Caki2 (cell line): Measurements from ENCODE around the gene NLRP7. TPM values are rescaled to one million over a fixed set of nuclear protein-coding genes. Genes with fewer than 3 reads are reported as not detected.
"Not testable (repeated sequence)": the region's sequence is repeated elsewhere in the genome, so short reads cannot be mapped to it uniquely, and the experiment has no call there.

Experiments used
- DNase-seq: peaks from one replicate; pipeline ENCODE4 v3.0.0-alpha.2; 2015; ENCODE audit warnings: low read depth
- in situ Hi-C: cut with HindIII; loops from 2 replicates; pipeline ENCODE4 v1.10.0; 2016; ENCODE audit warnings: low sequenced_read_pairs, low pct_unique_long_range_greater_than_20kb, mixed read lengths
- total RNA-seq: library from RNA; depleted of rRNA; stranded (reverse); fragments of >200 nt; shearing (Covaris generic); gene quantifications from 2 replicates; pipeline ENCODE4 v1.2.3, GENCODE V29; 2014; ENCODE audit warnings: low replicate concordance

The NLRP7 gene
- total RNA-seq, 1 experiment from 2014 or later, result not detected

DNA sequence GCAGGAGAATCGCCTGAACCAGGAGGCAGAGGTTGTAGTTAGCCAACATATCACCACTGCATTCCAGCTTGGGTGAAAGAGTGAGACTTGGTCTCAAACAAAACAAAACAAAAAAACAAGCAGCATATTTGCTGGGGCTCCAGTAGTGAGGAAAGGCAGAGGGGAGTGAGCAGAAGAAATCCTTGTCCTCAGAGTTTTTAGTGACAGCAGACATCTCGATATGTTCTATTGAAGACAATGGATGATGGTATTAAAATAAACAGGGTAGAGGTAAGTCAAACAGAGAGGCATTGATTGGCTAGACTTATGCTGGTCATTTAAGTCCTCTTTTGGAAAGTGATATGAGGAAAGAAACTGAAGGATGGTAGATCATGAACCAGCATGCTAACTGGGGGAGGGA, 19.0 kb downstream of the NLRP7 start:
- in situ Hi-C loops, result no loop called here
- DNase-seq, result peak; percentile 42

GRCh38 chr19:54923276-54923675, 24.1 kb downstream of the NLRP7 start:
- no peak for DNase-seq
- in situ Hi-C loops, result no loop called here

GRCh38 chr19:54921082-54921481, 26.2 kb downstream of the NLRP7 start:
- in situ Hi-C loops, result no loop called here
- DNase-seq, result no peak

DNA sequence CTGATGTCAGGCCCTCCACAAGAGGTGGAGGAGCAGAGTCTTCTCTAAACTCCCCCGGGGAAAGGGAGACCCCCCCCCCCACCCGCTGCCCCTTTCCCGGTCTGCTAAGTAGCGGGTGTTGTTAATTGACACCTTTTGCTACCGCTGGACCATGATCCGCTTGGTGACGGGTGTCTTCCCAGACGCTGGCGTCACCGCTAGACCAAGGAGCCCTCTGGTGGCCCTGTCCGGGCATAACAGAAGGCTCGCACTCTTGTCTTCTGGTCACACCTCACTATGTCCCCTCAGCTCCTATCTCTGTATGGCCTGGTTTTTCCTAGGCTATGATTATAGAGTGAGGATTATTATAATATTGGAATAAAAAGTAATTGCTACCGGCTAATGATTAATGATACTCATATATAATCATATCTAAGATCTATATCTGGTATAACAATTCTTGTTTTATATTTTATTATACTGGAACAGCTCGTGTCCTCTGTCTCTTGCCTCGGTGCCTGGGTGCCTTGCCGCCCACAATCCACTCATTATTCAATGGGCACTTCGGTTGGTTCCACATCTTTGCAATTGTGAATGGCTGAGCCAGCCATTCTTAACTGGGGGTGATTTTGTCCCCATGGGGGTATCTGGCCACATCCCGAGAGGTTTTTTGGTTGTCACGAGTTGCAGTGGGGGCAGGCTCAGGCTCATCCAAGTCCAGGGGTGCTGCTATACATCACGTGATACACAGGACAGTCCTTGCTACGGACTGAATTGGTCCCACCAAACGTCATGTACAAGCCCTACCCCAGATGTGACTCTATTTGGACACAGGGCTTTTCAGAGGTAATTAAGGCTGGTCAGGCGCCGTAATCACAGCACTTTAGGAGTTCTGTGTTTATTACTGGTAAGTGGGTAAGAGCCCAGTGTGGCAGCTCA, 27.4 kb downstream of the NLRP7 start:
- peak; percentile 28 for DNase-seq

GRCh38 chr19:54918499-54918898, 28.8 kb downstream of the NLRP7 start:
- no peak for DNase-seq
- in situ Hi-C loops, result no loop called here

More for the DNA sequence above, 27.4 kb downstream of the NLRP7 start:
- in situ Hi-C loops, result not testable (repeated sequence)

- DNase-seq, result no peak
- in situ Hi-C loops, result no loop called here
Observed at GRCh38 chr19:54916822-54917221, 30.5 kb downstream of the NLRP7 start.

DNA sequence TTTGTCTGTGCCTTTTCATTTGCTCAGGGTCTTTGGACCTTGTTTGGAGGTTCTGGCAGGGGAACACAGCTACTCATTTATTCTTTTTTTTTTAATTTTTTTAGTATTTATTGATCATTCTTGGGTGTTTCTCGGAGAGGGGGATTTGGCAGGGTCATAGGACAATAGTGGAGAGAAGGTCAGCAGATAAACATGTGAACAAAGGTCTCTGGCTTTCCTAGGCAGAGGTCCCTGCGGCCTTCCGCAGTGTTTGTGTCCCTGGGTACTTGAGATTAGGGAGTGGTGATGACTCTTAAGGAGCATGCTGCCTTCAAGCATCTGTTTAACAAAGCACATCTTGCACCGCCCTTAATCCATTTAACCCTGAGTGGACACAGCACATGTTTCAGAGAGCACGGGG, 39.4 kb downstream of the NLRP7 start:
- DNase-seq, in situ Hi-C loops: not testable (repeated sequence)

DNA sequence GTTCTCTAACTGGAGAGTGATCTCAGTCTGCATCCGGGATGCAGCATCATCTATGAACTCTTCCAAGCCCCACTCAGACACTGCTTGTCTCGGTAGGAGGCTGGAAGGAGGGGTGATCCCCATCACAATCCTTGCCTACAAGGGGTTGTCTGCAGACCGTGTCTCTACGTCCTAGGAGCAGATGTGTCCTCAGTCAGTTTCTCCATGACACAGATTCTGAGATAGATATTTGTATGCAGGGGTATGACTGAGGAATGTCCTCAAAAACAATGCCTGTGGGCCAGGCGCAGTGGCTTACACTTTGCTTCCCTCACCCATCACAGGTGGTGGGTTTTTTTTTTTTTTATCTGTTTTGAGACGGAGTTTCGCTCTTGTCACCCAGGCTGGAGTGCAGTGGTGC, 40.5 kb downstream of the NLRP7 start:
- in situ Hi-C loops, result no loop called here
- DNase-seq, result no peak

DNA sequence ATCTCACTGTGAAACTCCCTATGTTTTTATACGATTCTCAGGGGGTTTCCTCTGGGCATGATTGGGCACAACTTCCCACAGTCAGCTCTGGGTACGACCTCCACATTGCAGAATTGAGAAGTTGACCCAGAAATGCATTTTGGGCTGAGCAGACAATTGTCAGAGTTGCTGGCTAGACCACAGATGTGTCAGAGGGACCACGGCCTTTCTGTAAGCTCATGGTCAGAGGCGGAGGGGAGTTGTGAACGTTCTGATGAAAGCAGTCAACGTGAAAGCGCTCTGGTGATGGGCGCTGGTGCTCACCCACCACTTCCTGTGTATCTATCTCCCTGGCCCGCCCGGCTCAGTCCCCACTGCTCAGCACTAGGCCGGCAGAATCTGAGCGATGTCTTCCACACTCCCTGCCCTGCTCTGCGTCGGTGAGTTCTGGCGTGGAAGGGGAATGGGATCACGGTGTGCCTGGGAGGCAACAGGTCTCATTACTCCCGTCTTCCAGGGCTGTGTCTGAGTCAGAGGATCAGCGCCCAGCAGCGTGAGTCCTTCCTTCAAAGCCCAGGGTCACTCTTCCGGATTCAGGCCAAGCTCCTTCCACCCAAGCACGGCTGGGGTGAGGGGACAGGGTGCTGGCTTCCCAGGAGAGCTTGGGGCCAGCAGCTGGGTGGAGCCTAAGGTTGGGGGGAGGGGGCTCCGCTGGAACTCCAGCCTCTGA, 41.4 kb downstream of the NLRP7 start, which contains the start of gene NCR1:
Gene NCR1, plus strand, starts transcription at position 346 of the 709 bp plus-strand sequence. Its CDS starts 40 bp downstream, at position 386.
- in situ Hi-C loops, result no loop called here
- no peak for DNase-seq

- in situ Hi-C loops, result no loop called here
- DNase-seq, result no peak
Observed at GRCh38 chr19:54905421-54905802, 41.9 kb downstream of the NLRP7 start.

GRCh38 chr19:54904261-54904660, 43.1 kb downstream of the NLRP7 start:
- DNase-seq, in situ Hi-C loops: not testable (repeated sequence)

- no peak for DNase-seq
- in situ Hi-C loops, result no loop called here
Observed at GRCh38 chr19:54903303-54903702, 44.0 kb downstream of the NLRP7 start.

GRCh38 chr19:54902061-54902460, 45.3 kb downstream of the NLRP7 start:
- in situ Hi-C loops, result no loop called here

DNA sequence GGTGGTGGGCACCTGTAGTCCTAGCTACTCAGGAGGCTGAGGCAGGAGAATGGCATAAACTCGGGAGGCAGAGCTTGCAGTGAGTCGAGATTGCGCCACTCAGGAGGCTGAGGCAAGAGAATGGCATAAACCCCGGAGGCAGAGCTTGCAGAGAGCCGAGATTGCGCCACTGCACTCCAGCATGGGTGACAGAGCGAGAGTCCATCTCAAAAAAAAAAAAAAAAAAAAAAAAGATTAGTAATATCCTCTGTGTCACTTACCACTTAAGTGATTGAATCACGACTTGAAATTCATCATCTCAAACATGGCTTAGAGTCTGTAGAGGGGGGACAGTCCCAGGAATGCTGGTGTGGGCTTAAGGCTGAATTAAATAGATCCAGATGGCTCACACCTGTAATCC, 46.2 kb downstream of the NLRP7 start:
- DNase-seq, in situ Hi-C loops: not testable (repeated sequence)

More at GRCh38 chr19:54902061-54902460, 45.3 kb downstream of the NLRP7 start:
- DNase-seq, result no peak

DNA sequence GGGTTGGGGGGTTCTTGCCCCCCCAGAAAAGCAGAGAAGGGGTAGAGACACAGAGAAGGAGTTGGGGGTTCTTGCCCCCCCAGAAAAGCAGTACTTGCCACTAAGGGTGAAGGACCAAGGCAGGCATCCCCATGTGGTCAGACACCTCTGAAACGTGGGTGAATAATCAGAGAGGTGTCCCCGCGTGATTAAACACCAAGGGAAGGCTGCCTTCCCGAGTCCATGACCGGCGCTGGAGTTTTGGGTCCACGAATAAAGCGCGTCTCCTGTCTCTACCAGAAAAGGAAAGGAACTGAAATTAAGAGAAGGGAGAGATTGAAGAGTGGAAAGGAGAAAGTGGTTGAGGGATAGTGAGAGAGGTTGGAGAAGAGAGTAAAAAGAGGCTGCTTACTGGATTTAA, 47.7 kb downstream of the NLRP7 start:
- DNase-seq, in situ Hi-C loops: not testable (repeated sequence)

DNA sequence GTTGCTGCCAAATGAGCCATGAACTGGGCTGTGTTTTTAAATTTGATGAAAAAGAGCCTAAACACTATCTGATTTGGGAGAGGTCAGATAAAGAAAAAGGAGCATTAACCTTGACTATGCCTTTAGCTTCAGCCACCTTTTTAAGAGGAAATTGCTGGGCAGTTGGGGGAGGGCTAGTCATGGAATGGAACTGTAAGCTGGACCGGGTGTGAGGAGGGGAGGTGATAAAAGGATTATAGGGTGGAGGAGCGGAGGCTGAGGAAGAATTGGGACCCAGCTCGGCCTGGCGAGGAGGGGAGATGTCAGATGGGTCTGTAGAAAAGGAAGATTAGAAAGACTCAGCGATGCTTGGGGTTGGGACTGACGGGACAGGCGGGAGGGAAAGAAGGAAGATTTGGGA, 48.6 kb downstream of the NLRP7 start:
- in situ Hi-C loops, DNase-seq: not testable (repeated sequence)

- in situ Hi-C loops, result no loop called here
- no peak for DNase-seq
Observed at GRCh38 chr19:54896036-54896435, 51.3 kb downstream of the NLRP7 start.

DNA sequence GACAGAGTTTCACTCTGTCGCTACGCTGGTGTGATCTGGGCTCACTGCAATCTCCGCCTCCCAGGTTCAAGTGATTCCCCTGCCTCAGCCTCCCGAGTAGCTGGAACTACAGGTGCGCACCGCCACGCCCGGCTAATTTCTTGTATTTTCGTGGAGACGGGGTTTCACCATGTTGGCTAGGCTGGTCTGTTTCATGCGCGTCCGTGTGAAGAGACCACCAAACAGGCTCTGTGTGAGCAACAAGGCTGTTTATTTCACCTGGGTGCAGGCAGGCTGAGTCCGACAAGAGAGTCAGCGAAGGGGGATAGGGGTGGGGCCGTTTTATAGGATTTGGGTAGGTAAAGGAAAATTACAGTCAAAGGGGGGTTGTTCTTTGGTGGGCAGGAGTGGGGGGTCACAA, 53.2 kb downstream of the NLRP7 start:
- in situ Hi-C loops, DNase-seq: not testable (repeated sequence)

DNA sequence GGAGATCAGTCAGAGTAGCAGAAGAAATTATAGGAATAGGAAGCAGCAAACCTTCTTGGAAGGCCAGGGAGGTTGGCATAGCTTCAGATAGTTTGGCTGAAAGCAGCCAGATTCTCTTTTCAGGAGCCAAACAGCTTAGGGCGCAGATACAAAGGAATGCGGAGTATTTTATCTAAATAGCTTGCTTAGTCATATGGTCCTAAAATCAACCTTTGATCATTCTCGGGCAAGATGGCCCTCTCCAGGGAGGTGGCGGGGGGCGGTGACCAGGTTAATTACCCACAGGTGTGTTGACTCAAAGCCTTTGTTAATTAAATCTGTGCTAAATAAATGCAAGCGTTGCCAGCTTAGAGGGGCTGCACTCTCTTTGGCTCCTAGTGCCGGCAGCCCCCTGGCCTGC, 53.9 kb downstream of the NLRP7 start:
- in situ Hi-C loops, result no loop called here
- DNase-seq, result no peak
